ACC112 (cell line): Measurements from ENCODE around the gene SLC4A3.

ENCODE experiments used
- H2AFZ ChIP-seq: fragments of 200-600 bp; sonication (generic); one replicate; pipeline ENCODE4 v1.6.0; 2017; ENCODE audit warnings: antibody characterized with exemption, low read length; ENCODE audit not compliant: unreplicated experiment
- H3K27ac ChIP-seq: fragments of 200-600 bp; sonication (generic); 2 replicates; pipeline ENCODE4 v1.5.1; 2014; ENCODE audit warnings: low read depth, mild to moderate bottlenecking, antibody characterized with exemption, low read length, moderate library complexity
- H3K27me3 ChIP-seq: fragments of 200-600 bp; sonication (generic); 2 replicates; pipeline ENCODE4 v1.6.1; 2014; ENCODE audit warnings: mild to moderate bottlenecking, antibody characterized with exemption, low read length, moderate library complexity, mixed read lengths; ENCODE audit not compliant: insufficient read depth
- H3K36me3 ChIP-seq: fragments of 200-600 bp; sonication (generic); 2 replicates; pipeline ENCODE4 v1.6.1; 2016; ENCODE audit warnings: mild to moderate bottlenecking, antibody characterized with exemption, low read length, moderate library complexity, mixed read lengths; ENCODE audit not compliant: insufficient read depth
- H3K4me1 ChIP-seq: fragments of 200-600 bp; sonication (generic); one replicate; pipeline ENCODE4 v1.6.1; 2016; ENCODE audit warnings: low read length, mixed read lengths; ENCODE audit not compliant: insufficient read depth, unreplicated experiment, control insufficient read depth
- H3K4me3 ChIP-seq: fragments of 200-600 bp; sonication (generic); 2 replicates; pipeline ENCODE4 v1.5.1; 2014; ENCODE audit warnings: mild to moderate bottlenecking, low read depth, low read length
- H3K79me2 ChIP-seq: fragments of 200-600 bp; sonication (generic); one replicate; pipeline ENCODE4 v1.6.0; 2016; ENCODE audit warnings: low read length; ENCODE audit not compliant: control insufficient read depth, unreplicated experiment, insufficient read depth

The SLC4A3 gene

GRCh38 chr2:219598308-219599078 lies 28.9 kb upstream of the SLC4A3 start:
- no peaks in the 10 kb centered on the region for H3K36me3 ChIP-seq
- no peaks in the 10 kb centered on the region for H3K27me3 ChIP-seq
- H3K4me1 ChIP-seq: peaks cover 11% of the 10 kb centered on the region
- peaks cover 2% of the 10 kb centered on the region for H3K79me2 ChIP-seq
- peak overlapping the region; percentile 83 for H3K27ac ChIP-seq
- H3K4me3 ChIP-seq: peak overlapping the region; percentile 90
- H2AFZ ChIP-seq: peak overlapping the region; percentile 99

DNA sequence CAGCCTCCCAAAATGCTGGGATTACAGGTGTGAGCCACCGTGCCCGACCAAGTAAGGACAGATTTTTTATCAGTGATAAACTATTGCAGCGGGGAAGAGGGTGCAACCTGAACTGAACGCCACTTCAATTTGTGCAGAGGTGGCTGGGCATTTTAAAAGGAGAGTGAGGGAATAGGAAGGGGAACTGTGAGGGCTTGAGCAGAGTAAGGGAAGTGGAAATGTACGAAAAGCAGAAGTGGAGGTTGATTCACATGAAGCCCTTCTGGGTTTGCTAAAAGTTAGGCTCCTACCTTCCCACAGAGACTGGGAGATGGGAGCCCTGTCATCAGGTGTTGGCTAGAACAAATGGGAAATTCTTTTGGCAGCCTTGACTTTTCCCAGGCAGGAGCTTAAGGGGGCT lies 23.7 kb upstream of the SLC4A3 start:
- H3K27ac ChIP-seq: no peak overlapping the region
- no peaks in the 10 kb centered on the region for H3K36me3 ChIP-seq

DNA sequence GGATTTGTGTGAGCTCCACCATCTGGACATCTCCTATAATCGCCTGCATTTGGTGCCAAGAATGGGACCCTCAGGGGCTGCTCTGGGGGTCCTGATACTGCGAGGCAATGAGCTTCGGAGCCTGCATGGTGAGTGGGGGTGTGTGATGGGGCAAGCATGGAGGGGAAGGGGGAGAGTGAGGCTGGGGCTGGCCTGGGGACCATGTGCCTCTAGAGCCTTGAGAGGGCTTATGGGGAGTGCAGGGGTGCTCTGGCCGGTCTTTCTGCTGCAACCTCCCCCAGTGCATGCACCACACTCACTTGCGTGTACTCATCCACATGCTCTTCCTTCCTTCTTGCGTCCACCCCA lies 21.8 kb upstream of the SLC4A3 start:
- Histone ChIP-seq H3K36me3 (no peaks in the 10 kb centered on the region), H3K27ac (no peak overlapping the region), H3K4me3 (no peak overlapping the region), H2AFZ (no peak overlapping the region), H3K4me1 (no peaks in the 10 kb centered on the region), H3K27me3 (no peaks in the 10 kb centered on the region), H3K79me2 (no peaks in the 10 kb centered on the region)

More for the DNA sequence above, 23.7 kb upstream of the SLC4A3 start:
- Histone ChIP-seq H3K4me3 (no peak overlapping the region), H3K4me1 (peaks cover under 1% of the 10 kb centered on the region), H3K27me3 (no peaks in the 10 kb centered on the region), H3K79me2 (peaks cover 1% of the 10 kb centered on the region), H2AFZ (no peak overlapping the region)

- Histone ChIP-seq H3K36me3 (no peaks in the 10 kb centered on the region), H3K4me3 (no peak overlapping the region), H3K4me1 (no peaks in the 10 kb centered on the region), H3K27ac (no peak overlapping the region), H2AFZ (no peak overlapping the region), H3K27me3 (no peaks in the 10 kb centered on the region), H3K79me2 (no peaks in the 10 kb centered on the region)
These were observed 19.5 kb upstream of the SLC4A3 start for GRCh38 chr2:219607931-219608330.

DNA sequence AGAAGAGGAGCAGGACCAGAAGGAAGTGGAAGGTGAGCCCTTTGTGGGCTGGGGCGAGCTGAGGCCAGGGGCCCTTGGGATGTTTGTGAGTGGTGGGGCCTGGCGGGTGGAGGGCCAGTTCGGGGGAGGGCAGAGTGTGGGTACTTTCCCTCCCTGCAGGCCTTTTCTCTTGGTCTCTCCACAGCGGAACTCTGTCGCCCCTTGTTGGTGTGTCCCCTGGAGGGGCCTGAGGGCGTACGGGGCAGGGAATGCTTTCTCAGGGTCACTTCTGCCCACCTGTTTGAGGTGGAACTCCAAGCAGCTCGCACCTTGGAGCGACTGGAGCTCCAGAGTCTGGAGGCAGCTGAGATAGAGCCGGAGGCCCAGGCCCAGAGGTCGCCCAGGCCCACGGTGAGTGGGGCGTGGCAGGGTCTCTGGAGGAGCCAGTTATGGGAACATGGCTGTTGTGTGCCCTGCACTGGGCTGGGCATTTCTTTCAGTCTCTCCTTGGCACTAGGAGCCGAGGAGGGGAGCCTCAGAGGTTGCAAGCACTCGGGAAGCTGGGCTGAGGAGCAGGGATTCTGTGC lies 18.9 kb upstream of the SLC4A3 start:
- H3K27me3 ChIP-seq: no peaks in the 10 kb centered on the region
- no peak overlapping the region for H2AFZ ChIP-seq
- no peak overlapping the region for H3K27ac ChIP-seq
- H3K36me3 ChIP-seq: no peaks in the 10 kb centered on the region
- H3K4me3 ChIP-seq: no peak overlapping the region
- H3K4me1 ChIP-seq: no peaks in the 10 kb centered on the region
- no peaks in the 10 kb centered on the region for H3K79me2 ChIP-seq

GRCh38 chr2:219609149-219609750 lies 18.2 kb upstream of the SLC4A3 start:
- Histone ChIP-seq H3K27me3 (no peaks in the 10 kb centered on the region), H3K4me1 (no peaks in the 10 kb centered on the region), H3K4me3 (no peak overlapping the region), H2AFZ (no peak overlapping the region), H3K36me3 (no peaks in the 10 kb centered on the region), H3K79me2 (no peaks in the 10 kb centered on the region), H3K27ac (no peak overlapping the region)

- no peak overlapping the region for H3K27ac ChIP-seq
- no peaks in the 10 kb centered on the region for H3K79me2 ChIP-seq
- H3K27me3 ChIP-seq: no peaks in the 10 kb centered on the region
- H3K36me3 ChIP-seq: no peaks in the 10 kb centered on the region
- H3K4me3 ChIP-seq: no peak overlapping the region
- no peaks in the 10 kb centered on the region for H3K4me1 ChIP-seq
- H2AFZ ChIP-seq: no peak overlapping the region
These were observed 16.1 kb upstream of the SLC4A3 start for GRCh38 chr2:219611306-219611705.

DNA sequence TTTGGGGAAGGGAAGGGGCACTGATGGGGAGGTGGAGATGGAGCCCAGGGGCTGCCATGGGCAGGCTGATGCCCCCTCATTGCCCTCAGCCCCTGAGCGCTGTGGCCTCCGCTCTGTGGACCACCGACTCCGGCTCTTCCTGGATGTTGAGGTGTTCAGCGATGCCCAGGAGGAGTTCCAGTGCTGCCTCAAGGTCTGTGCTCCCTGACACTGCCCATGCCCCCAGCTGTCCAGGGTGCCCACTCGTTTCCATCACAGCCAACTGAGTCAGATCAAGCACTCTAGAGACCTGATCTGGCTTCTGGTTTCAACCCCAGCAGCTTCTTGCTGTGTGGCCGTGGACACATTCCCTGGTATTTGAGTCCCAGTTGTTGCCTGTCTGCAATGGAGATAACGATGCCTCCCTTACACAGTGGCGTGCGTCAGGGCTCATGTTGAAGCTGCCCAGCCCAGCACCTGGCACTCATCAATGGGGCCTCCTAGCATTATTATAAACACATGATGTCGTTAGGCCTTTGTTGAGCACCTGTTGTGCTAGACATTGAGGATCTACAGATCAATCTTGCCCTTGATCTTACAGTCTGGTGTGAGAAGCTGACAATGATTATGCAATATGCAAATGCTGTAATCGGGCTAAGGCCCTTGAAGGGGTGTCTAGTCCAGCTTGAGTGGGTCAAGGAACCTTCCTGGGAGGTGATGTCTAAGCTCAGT lies 15.4 kb upstream of the SLC4A3 start:
- Histone ChIP-seq H2AFZ (no peak overlapping the region), H3K4me3 (no peak overlapping the region), H3K79me2 (no peaks in the 10 kb centered on the region), H3K36me3 (no peaks in the 10 kb centered on the region), H3K27ac (no peak overlapping the region), H3K27me3 (no peaks in the 10 kb centered on the region), H3K4me1 (no peaks in the 10 kb centered on the region)

DNA sequence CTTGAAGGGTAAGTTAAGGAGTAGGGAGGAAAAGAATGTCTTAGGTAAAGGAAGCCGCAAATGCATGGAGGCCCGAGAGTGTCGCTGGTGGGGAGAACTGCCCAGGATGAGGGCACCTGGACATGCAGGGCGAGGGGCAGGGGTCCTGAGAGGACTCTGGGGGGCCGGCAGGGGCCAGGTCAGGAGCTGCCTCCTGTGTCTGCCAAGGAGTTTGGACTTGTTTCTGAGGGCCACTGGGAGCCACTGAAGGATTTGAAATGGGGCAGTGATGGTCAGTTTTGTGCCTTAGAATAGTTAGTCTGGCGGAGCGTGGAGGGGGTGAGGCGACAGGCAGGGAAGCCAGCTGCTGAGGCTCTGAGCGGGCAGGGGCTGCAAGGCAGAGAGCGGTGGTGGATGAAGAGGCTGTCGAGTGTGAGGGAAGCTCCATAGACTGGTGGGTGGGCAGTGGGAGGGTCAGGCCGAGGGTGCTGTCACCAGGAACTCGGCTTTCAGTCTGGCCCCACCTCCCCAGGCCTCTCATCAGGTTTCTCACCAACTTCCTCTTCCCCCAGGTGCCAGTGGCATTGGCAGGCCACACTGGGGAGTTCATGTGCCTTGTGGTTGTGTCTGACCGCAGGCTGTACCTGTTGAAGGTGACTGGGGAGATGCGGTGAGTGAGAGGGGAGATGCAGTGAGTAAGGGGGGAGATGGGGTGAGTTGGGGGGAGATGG lies 14.7 kb upstream of the SLC4A3 start:
- Histone ChIP-seq H3K79me2 (no peaks in the 10 kb centered on the region), H2AFZ (no peak overlapping the region), H3K27ac (no peak overlapping the region), H3K4me3 (no peak overlapping the region), H3K4me1 (no peaks in the 10 kb centered on the region), H3K36me3 (no peaks in the 10 kb centered on the region), H3K27me3 (no peaks in the 10 kb centered on the region)

GRCh38 chr2:219613461-219614070 lies 13.9 kb upstream of the SLC4A3 start:
- no peak overlapping the region for H3K4me3 ChIP-seq
- H3K79me2 ChIP-seq: no peaks in the 10 kb centered on the region
- no peak overlapping the region for H2AFZ ChIP-seq

More at GRCh38 chr2:219613461-219614070, 13.9 kb upstream of the SLC4A3 start:
- no peaks in the 10 kb centered on the region for H3K27me3 ChIP-seq
- H3K4me1 ChIP-seq: no peaks in the 10 kb centered on the region
- no peaks in the 10 kb centered on the region for H3K36me3 ChIP-seq
- H3K27ac ChIP-seq: no peak overlapping the region
